ENCODE results near the gene PGGHG. TPM values are rescaled to one million over a fixed set of nuclear protein-coding genes. Genes with fewer than 3 reads are reported as not detected.

PGGHG gene
- 1 to 10 TPM; 1.2 to 9.8 (median 7.1) TPM for total RNA-seq
- 10 to 100 TPM in 2 of 3 donors, under 1 TPM in 1; 0.55 to 77.2 (median 29.4) TPM for polyA plus RNA-seq
- long read RNA-seq, donor 1, result 0 reads
- long read RNA-seq, donor 2, result 0 reads
- long read RNA-seq, donor 3, result 0 reads
- long read RNA-seq, donor 4, result 0 reads
- long read RNA-seq, donor 5, partial matches to known transcripts, result 6 of 19 reads
- long read RNA-seq, donor 5, other reads (novel, unspliced or antisense), result 13 of 19 reads
- long read RNA-seq, donor 6, partial matches to known transcripts, result 0 of 1 reads
- long read RNA-seq, donor 6, other reads (novel, unspliced or antisense), result 1 of 1 reads
- long read RNA-seq, donor 7, result 0 reads
- long read RNA-seq, donor 8, result 0 reads
- long read RNA-seq, donor 9, result 0 reads
- long read RNA-seq, donor 10, result 0 reads

GRCh38 chr11:288478-289397 lies at the start of gene PGGHG:
PGGHG (plus strand) TSS chr11:289126; CDS start chr11:289817, 691 bp downstream.
- WGBS, 4 donors, result 1% methylated on average over 100 to 105 of the region's 112 CpGs; no CpG with 5 or more reads in 2 of the 4 donors
- H3K27ac ChIP-seq, result peak within 1 kb of the TSS in 1 of 5 donors; percentile 57
- H3K36me3 ChIP-seq (replicated peaks in 1 of 2), result no peaks in the 10 kb centered on the region
- intact Hi-C loops (cut with DNase I), result no loop called here
- no peaks in the 10 kb centered on the region for H3K9me3 ChIP-seq (replicated peaks in 1 of 3)
- peak within 1 kb of the TSS in 2 of 4 donors; percentile 34 to 85 for H3K4me3 ChIP-seq
- H3K27me3 ChIP-seq, result no peaks in the 10 kb centered on the region
- no peak for TF ChIP-seq POLR2A (IDR thresholded peaks at IDR 0.05)
- no peaks in the 10 kb centered on the region for H3K4me1 ChIP-seq (replicated peaks in 1 of 2)
- peak in 5 of 7 donors; percentile 50 to 64 (median 57) for DNase-seq

GRCh38 chr11:240315-240714 lies 48.6 kb upstream of the PGGHG start:
- 32 to 53% (median 49%) methylated on average over 1 of the region's 1 CpG for WGBS, 4 donors
- peaks cover 0 to 35% of the 10 kb centered on the region in 2 donors for H3K36me3 ChIP-seq (replicated peaks in 1 of 2)
- peaks cover 12 to 28% of the 10 kb centered on the region in 2 donors for H3K4me1 ChIP-seq (replicated peaks in 1 of 2)
- TF ChIP-seq POLR2A (IDR thresholded peaks at IDR 0.05), result no peak
- TF ChIP-seq, protein P1, sequence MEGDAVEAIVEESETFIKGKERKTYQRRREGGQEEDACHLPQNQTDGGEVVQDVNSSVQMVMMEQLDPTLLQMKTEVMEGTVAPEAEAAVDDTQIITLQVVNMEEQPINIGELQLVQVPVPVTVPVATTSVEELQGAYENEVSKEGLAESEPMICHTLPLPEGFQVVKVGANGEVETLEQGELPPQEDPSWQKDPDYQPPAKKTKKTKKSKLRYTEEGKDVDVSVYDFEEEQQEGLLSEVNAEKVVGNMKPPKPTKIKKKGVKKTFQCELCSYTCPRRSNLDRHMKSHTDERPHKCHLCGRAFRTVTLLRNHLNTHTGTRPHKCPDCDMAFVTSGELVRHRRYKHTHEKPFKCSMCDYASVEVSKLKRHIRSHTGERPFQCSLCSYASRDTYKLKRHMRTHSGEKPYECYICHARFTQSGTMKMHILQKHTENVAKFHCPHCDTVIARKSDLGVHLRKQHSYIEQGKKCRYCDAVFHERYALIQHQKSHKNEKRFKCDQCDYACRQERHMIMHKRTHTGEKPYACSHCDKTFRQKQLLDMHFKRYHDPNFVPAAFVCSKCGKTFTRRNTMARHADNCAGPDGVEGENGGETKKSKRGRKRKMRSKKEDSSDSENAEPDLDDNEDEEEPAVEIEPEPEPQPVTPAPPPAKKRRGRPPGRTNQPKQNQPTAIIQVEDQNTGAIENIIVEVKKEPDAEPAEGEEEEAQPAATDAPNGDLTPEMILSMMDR (IDR thresholded peaks at IDR 0.05), result no peak
- no peak for DNase-seq
- H3K27ac ChIP-seq, result no peak overlapping the region
- H3K27me3 ChIP-seq, result no peaks in the 10 kb centered on the region
- no peaks in the 10 kb centered on the region for H3K9me3 ChIP-seq (replicated peaks in 1 of 3)
- intact Hi-C loops (cut with DNase I), result no loop called here
- no peak overlapping the region for H3K4me3 ChIP-seq

GRCh38 chr11:241634-242033 lies 47.3 kb upstream of the PGGHG start:
- peaks cover 0 to 45% of the 10 kb centered on the region in 2 donors for H3K36me3 ChIP-seq (replicated peaks in 1 of 2)

DNA sequence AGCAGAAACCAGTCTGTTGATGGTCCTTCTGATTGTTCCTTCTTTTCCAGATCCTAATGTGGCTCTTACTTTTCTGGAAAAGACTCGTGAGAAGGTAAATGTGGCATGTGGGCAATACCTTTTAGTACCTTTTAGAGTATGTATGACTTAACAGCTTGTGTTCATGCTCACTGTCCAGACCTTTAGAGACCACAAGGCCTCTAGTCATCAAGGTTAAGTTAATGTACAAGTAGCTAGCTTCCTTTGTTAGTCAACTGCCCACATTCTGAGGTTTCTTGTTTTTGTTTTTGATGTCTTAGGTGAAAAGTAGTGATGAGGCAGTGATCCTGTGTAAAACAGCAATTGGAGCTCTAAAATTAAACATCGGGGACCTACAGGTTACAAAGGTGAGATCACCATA lies 44.5 kb upstream of the PGGHG start:
- H3K36me3 ChIP-seq (replicated peaks in 1 of 2), result peaks cover 0 to 72% of the 10 kb centered on the region in 2 donors
- TF ChIP-seq, protein P1 (IDR thresholded peaks at IDR 0.05), result no peak
- TF ChIP-seq POLR2A (IDR thresholded peaks at IDR 0.05), result no peak
- H3K9me3 ChIP-seq (replicated peaks in 1 of 3), result no peaks in the 10 kb centered on the region
- H3K27ac ChIP-seq, result no peak overlapping the region
- 82 to 92% (median 85%) methylated on average over 2 of the region's 2 CpGs for WGBS, 4 donors
- H3K4me3 ChIP-seq, result no peak overlapping the region
- intact Hi-C loops (cut with DNase I), result no loop called here
- DNase-seq, result no peak
- no peaks in the 10 kb centered on the region for H3K27me3 ChIP-seq
- H3K4me1 ChIP-seq (replicated peaks in 1 of 2), result peaks cover 0 to 10% of the 10 kb centered on the region in 2 donors

More at GRCh38 chr11:241634-242033, 47.3 kb upstream of the PGGHG start:
- Histone ChIP-seq H3K9me3 (replicated peaks in 1 of 3) (no peaks in the 10 kb centered on the region), H3K4me3 (no peak overlapping the region), H3K4me1 (replicated peaks in 1 of 2) (peaks cover 8 to 24% of the 10 kb centered on the region in 2 donors), H3K27me3 (no peaks in the 10 kb centered on the region), H3K27ac (no peak overlapping the region)
- DNase-seq, result peak in 1 of 7 donors; percentile 13
- intact Hi-C loops (cut with DNase I), result no loop called here
- TF ChIP-seq, protein P1 (IDR thresholded peaks at IDR 0.05), result no peak
- TF ChIP-seq POLR2A (IDR thresholded peaks at IDR 0.05), result no peak
- 67 to 80% (median 73%) methylated on average over 5 of the region's 5 CpGs for WGBS, 4 donors
